Measurements from ENCODE around the gene E4F1. TPM values are rescaled to one million over a fixed set of nuclear protein-coding genes. Genes with fewer than 3 reads are reported as not detected.

Gene E4F1
- total RNA-seq, 1 experiment from 2014 or later, result 49.0 TPM

DNA sequence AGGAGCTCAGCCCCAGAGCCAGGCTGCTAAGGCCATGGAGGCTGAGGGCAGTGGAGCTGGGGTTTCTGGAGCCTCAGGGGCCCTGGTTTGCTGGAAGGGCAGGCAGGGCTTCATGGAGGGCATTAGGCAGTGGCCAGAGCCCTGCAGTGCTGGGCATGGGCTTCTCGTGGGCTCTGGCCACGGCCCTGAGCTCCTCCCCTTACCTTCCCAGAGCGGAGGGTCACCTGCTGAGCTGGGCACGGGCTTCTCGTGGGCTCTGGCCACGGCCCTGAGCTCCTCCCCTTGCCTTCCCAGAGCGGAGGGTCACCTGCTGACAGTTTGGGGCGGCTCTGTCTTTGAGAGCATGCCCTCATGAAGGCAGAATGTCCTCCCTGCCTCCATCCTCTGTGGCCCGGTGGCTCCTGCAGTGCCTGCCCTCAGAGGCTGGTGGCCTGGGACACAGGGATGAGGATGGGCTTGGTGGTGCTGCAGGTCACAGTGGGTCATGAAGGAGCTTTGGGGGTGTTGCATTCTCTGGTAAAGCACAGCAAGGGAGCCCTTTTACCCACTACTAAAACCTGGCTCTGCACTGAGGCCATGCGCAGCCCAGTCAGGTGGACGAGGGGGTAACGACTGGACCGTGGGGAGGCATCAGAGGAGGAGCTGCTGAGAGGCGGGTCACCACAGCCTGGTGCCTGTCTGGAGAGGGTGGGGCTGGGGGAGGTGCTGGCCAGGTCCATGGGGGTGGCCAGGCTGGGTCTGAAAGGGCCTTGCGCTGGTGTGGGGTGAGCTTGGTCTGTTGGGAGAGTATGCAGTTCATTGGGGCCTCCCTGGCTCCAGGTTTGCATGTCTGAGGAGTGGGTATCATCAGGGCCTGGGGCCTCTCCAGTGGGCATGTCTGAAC is 47.4 kb downstream of the E4F1 start:
- Histone ChIP-seq H3K36me3 (ENCODE audit: low read depth, low read length) (peaks cover 1% of the 10 kb centered on the region; the same call in 1 of the 2 replicates), H3K27ac (ENCODE audit: low read length) (no peak overlapping the region), H3K4me2 (ENCODE audit: low read length) (no peak overlapping the region), H3K4me1 (ENCODE audit: insufficient read depth, low read length) (peaks cover 10% of the 10 kb centered on the region), H2AFZ (ENCODE audit: low read length) (no peak overlapping the region), H3F3A (ENCODE audit: low read length, unreplicated experiment) (no peaks in the 10 kb centered on the region), H3K9me3 (ENCODE audit: low read length) (no peaks in the 10 kb centered on the region), H3K4me3 (ENCODE audit: low read length) (no peak overlapping the region), H3K79me2 (ENCODE audit: low read length) (peaks cover 41% of the 10 kb centered on the region), H4K20me1 (ENCODE audit: low read length) (peaks cover 8% of the 10 kb centered on the region), H3K9ac (ENCODE audit: low read length) (no peak overlapping the region), H3K9me2 (replicated peaks; ENCODE audit: low read length) (no peaks in the 10 kb centered on the region), H3K27me3 (ENCODE audit: low read length) (no peaks in the 10 kb centered on the region)
- ATAC-seq (no peak), DNase-seq (no peak)
- intact Hi-C loops (cut with micrococcal nuclease), result no loop called here
- no TSS peak for BruUV-seq (replicated peaks)
- TF ChIP-seq EZH2phosphoT487 (IDR thresholded peaks at IDR 0.05; ENCODE audit: borderline replicate concordance, low read length) (no peak), EZH2 (IDR thresholded peaks at IDR 0.05; ENCODE audit: low read length, unreplicated experiment) (no peak)
- TF ChIP-seq, protein P1, sequence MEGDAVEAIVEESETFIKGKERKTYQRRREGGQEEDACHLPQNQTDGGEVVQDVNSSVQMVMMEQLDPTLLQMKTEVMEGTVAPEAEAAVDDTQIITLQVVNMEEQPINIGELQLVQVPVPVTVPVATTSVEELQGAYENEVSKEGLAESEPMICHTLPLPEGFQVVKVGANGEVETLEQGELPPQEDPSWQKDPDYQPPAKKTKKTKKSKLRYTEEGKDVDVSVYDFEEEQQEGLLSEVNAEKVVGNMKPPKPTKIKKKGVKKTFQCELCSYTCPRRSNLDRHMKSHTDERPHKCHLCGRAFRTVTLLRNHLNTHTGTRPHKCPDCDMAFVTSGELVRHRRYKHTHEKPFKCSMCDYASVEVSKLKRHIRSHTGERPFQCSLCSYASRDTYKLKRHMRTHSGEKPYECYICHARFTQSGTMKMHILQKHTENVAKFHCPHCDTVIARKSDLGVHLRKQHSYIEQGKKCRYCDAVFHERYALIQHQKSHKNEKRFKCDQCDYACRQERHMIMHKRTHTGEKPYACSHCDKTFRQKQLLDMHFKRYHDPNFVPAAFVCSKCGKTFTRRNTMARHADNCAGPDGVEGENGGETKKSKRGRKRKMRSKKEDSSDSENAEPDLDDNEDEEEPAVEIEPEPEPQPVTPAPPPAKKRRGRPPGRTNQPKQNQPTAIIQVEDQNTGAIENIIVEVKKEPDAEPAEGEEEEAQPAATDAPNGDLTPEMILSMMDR (conservative IDR thresholded peaks at IDR 0.05; ENCODE audit: low read depth, low read length), result no peak
- ChIA-PET CTCF (no interaction called here), POLR2A (ENCODE audit: unreplicated experiment) (no interaction called here)

DNA sequence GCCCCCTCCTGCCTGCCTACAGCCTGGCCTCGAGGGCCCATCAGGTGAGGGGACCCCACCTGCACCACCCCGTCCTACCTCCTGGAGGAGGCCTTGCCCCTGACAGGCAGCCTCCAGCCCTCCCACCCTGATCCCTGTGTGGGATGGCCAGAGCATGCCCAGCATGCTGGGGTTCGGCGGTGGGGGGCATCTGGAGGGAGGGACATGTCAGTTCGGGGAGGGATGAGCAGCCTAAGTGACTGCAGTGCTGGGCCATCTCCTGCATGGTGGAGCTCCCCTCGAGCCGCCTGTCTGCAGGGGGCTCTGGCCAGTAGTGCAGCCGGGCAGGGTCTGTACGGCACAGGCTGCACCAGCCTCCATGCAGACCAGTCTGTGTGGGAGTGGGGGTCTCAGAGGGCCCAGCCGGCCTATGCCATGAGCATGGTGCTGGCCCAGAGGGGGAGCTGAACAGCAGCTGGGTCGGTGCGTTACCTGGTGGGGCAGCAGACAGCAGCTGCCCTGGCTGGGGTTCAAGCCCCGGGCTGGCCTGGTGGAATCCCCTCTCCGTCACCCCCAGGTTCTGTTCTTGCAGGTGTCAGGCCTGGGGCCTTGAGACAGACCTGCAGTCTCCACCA is 48.6 kb downstream of the E4F1 start:
- Histone ChIP-seq H3F3A (ENCODE audit: low read length, unreplicated experiment) (no peaks in the 10 kb centered on the region), H3K4me2 (ENCODE audit: low read length) (no peak overlapping the region), H4K20me1 (ENCODE audit: low read length) (no peaks in the 10 kb centered on the region), H3K27me3 (ENCODE audit: low read length) (no peaks in the 10 kb centered on the region), H3K79me2 (ENCODE audit: low read length) (peaks cover 29% of the 10 kb centered on the region), H2AFZ (ENCODE audit: low read length) (no peak overlapping the region), H3K4me3 (ENCODE audit: low read length) (no peak overlapping the region), H3K9me2 (replicated peaks; ENCODE audit: low read length) (no peaks in the 10 kb centered on the region), H3K27ac (ENCODE audit: low read length) (no peak overlapping the region), H3K9ac (ENCODE audit: low read length) (no peak overlapping the region), H3K36me3 (ENCODE audit: low read depth, low read length) (no peaks in the 10 kb centered on the region), H3K4me1 (ENCODE audit: insufficient read depth, low read length) (peaks cover 7% of the 10 kb centered on the region; the same call in 1 of the 2 replicates), H3K9me3 (ENCODE audit: low read length) (no peaks in the 10 kb centered on the region)
- no peak for TF ChIP-seq EZH2phosphoT487 (IDR thresholded peaks at IDR 0.05; ENCODE audit: borderline replicate concordance, low read length)
- TF ChIP-seq, protein P1 (conservative IDR thresholded peaks at IDR 0.05; ENCODE audit: low read depth, low read length), result no peak
- no peak for TF ChIP-seq EZH2 (IDR thresholded peaks at IDR 0.05; ENCODE audit: low read length, unreplicated experiment)
- POLR2A ChIA-PET (ENCODE audit: unreplicated experiment), result no interaction called here
- no peak for ATAC-seq
- no TSS peak for BruUV-seq (replicated peaks)
- DNase-seq, result no peak
- CTCF ChIA-PET, result no interaction called here
- intact Hi-C loops (cut with micrococcal nuclease), result no loop called here

DNA sequence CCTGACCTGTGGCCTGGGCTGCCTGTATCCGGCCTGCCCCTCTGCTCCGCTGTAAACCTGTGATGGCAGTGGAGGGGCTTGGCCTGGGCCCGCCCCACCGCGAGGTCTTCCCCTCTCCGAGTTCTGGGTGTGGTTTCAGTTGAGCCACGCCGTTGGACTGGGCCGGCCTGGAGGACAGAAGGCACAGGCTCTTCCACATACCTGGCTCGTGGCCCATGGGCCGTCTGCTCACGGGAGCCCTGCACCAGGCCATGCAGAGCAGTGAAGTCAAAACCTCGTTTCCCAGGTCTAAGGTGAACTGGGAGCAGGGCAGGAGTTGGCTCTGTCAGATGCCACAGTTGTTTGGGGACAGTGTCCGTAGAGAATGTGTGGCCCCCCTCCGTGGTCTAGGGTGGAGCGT is 50.1 kb downstream of the E4F1 start:
- H3K4me2 ChIP-seq (ENCODE audit: low read length), result no peak overlapping the region
- H3K27me3 ChIP-seq (ENCODE audit: low read length), result no peaks in the 10 kb centered on the region
- DNase-seq, result no peak
- H3K36me3 ChIP-seq (ENCODE audit: low read depth, low read length), result no peaks in the 10 kb centered on the region
- intact Hi-C loops (cut with micrococcal nuclease), result no loop called here
- peaks cover 19% of the 10 kb centered on the region for H3K79me2 ChIP-seq (ENCODE audit: low read length)
- BruUV-seq (replicated peaks), result no TSS peak
- ChIA-PET CTCF (no interaction called here), POLR2A (ENCODE audit: unreplicated experiment) (no interaction called here)
- H3K27ac ChIP-seq (ENCODE audit: low read length), result no peak overlapping the region
- no peaks in the 10 kb centered on the region for H3F3A ChIP-seq (ENCODE audit: low read length, unreplicated experiment)
- H2AFZ ChIP-seq (ENCODE audit: low read length), result no peak overlapping the region
- ATAC-seq, result no peak
- H3K9me3 ChIP-seq (ENCODE audit: low read length), result no peaks in the 10 kb centered on the region
- no peaks in the 10 kb centered on the region for H3K9me2 ChIP-seq (replicated peaks; ENCODE audit: low read length)
- H3K4me3 ChIP-seq (ENCODE audit: low read length), result no peak overlapping the region
- H3K9ac ChIP-seq (ENCODE audit: low read length), result no peak overlapping the region
- no peaks in the 10 kb centered on the region for H4K20me1 ChIP-seq (ENCODE audit: low read length)
- TF ChIP-seq EZH2 (IDR thresholded peaks at IDR 0.05; ENCODE audit: low read length, unreplicated experiment), result no peak
- peaks cover 7% of the 10 kb centered on the region; the same call in 1 of the 2 replicates for H3K4me1 ChIP-seq (ENCODE audit: insufficient read depth, low read length)
